GM18870 (cell line): ENCODE results near the gene PCSK2.

Source experiments
- ATAC-seq: cut with Tn5 transposase; IDR thresholded peaks from one replicate; pipeline ENCODE4 v1.9.1; 2021; ENCODE audit warnings: moderate library complexity; ENCODE audit not compliant: unreplicated experiment

The PCSK2 gene

DNA sequence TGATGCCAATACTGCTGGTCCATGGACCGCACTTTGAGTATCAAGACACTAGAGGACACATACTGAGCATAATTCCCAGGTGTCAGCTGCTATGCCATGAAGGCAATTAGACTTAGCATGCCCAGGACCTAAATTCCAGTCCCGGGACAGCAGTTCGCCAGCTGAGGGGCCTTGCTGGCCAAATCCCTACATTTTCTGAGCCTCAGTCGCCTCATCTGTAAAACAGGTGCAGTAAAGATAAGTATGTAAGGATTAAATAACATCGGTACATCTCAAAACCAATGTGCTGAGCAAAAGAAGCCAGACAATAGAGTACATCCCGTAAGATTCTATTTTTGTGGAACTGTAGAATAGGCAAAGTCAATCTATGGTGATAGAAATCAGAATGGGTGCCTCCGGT is 303.3 kb downstream of the PCSK2 start:
- ATAC-seq: no peak

DNA sequence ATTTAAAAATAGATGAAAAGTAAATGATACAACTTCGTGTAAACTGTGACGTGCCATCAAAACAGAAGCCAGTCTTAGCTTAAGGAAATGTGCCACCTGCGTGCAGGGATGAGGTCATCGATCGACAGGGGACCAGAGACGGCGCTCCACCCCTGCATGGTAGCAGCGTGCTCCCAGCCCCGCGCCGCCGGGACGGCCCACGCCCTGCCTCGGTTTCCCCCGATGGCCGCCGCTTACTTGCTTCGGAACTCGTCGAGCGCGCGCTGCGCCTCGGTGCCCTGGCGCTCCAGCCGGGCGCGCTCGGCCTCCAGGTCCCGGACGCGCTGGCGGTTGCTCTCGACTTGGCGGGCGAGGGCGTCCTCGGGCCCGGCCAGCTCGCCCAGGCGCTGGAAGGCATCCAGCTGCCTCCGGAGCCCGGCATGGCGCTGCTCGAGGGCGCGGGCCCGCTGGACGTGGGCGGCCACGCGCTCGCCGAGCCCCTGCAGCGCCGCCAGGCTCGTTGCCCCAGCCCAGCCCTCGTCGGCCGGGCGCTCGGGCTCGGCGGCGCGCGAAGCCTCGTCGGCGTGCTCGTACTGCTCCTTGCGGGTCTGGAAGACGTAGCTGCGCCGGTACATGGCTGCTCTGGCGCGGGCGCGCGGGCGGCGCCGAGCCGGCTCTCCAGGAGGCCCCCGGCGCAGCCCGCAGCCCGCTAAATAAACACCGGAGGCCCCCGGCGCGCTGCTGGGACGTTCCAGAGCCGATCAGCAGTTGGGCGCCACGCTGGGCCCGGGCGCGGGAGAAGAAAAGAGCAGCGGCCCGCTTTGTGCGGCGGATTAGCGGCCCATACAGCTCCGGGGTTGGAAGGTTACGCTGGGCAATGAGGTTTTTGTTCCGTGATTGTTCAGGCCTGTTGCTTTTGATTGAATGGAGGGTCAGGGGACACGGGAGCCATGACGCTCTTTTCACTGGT is 304.1 kb downstream of the PCSK2 start, which contains the start of gene BFSP1:
BFSP1 (minus strand) TSS at position 664 of the 949 bp plus-strand sequence; CDS start at position 614, 50 bp downstream.
- ATAC-seq: no peak

DNA sequence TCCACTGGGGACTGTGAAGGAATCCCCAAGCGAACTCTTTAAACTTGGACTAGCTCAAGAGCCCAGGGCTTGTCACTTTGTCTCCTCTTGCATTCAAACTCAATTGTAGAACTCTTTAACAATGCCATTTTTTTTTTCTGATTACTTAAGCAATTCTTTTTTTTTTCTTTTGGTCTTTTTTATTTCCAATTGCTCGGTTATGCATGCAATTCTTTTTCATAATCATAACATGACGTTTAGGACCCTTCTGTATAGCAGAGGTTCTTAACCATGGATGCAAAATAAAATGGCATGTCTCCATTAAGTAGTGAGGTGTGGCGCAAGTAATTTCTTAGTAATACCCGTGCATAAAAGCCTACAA is 304.8 kb downstream of the PCSK2 start:
- no peak for ATAC-seq

DNA sequence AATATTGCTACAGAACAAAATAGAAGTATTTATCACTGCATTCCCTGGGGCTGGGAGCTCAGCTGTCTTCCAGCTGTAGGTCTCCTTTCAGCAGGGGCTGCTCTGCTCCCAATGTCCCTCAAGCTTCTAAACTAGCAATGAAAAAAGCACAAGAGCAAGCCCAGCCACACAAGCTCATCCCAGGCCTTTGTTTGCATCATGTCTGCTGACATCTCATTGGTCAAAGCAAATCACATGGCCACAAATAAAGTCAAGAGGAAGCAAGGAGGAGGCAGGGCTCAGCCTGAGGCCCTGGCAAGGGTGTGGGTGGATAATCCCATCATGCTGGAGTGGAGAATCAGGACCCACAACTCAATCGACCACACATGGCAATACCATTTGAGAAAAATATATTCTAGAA is 306.6 kb downstream of the PCSK2 start:
- no peak for ATAC-seq

DNA sequence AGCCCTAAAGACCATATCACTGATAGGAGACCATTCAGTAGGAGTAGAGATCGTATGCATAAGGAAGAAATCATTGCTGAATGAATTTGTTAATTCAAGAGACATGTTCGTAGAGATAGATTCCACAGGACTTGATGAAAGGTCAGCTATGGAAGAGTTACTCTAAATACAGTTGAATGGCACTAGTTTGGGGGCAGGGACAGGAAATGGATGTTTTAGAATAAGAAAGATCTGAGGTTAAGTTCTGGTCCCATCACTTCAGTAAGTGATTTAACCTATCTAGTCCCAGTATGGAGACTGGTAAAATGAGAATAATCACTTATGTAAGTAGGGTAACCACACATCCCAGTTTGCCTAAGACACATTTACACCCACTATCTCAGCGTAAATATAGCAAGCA is 307.2 kb downstream of the PCSK2 start:
- no peak for ATAC-seq
